ENCODE measurements around the gene TMEM254.

DNA sequence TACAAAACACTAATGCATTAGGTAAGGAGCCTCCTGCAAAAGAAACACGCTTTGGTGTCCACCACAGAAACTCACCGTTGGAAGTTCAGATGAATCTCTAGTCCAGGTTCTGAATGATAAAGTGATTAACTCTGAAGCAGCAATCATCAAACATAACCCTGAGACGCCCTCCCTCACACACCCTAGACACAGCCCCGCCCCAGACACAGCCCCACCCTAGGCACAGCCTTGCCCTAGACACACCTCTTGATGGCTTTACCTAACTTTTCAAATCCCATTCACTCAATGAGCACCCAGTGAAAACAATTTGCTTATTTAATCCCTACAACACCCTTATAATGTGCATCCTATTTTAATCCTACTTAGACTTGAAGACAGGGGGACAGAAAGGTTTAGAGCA is 21.3 kb upstream of the TMEM254 start:
- no peak for TF ChIP-seq CTCF (IDR thresholded peaks at IDR 0.05; ENCODE audit: low read depth, low read length)
- TF ChIP-seq POLR2A (IDR thresholded peaks at IDR 0.05; ENCODE audit: extremely low read depth, insufficient read length): no peak
